ENCODE measurements around the gene RAB39B. TPM values are rescaled to one million over a fixed set of nuclear protein-coding genes. Genes with fewer than 3 reads are reported as not detected.

The RAB39B gene
- total and polyA plus RNA-seq, 2 donors: 4.2 to 8.1 TPM

DNA sequence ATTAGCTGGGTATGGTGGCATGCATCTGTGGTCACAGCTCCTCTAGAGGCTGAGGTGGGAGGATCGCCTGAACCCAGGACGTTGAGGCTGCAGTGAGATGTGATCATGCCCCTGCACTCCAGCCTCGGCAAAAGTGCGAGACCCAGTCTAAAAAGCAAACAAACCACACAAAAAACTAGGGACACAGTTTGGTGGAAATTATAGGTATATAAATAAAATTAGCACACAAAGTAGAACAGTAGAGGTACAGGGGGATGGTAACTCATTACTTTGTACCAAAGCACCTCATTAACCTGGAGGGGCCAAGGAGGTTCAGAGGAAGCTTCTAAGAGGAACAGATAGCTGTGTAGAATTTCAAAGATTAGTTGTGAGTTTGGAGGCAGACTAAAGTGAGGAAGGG, 42.9 kb downstream of the RAB39B start:
- no peak for DNase-seq (ENCODE audit: low read depth in 6 of 9, low spot score in 9 of 9)
- Histone ChIP-seq H3K27me3 (ENCODE audit: control insufficient read depth in 2 of 2, insufficient read depth in 1 of 2, low read length in 1 of 2) (no peaks in the 10 kb centered on the region), H3K4me1 (ENCODE audit: control insufficient read depth in 2 of 2, insufficient read depth in 2 of 2, low read length in 2 of 2) (peaks cover 3 to 8% of the 10 kb centered on the region in 2 donors), H3K9me3 (ENCODE audit: control insufficient read depth in 2 of 2, insufficient read depth in 1 of 2, low read length in 1 of 2) (peaks cover 0 to 2% of the 10 kb centered on the region in 2 donors), H3K36me3 (ENCODE audit: control insufficient read depth in 2 of 2, insufficient read depth in 2 of 2, low read length in 1 of 2) (peaks cover 8 to 12% of the 10 kb centered on the region in 2 donors), H3K4me3 (ENCODE audit: low read length in 2 of 2) (no peak overlapping the region), H3K27ac (ENCODE audit: low read depth in 1 of 2, low read length in 1 of 2) (no peak overlapping the region)
- 100% methylated on average over 4 of the region's 4 CpGs for WGBS

DNA sequence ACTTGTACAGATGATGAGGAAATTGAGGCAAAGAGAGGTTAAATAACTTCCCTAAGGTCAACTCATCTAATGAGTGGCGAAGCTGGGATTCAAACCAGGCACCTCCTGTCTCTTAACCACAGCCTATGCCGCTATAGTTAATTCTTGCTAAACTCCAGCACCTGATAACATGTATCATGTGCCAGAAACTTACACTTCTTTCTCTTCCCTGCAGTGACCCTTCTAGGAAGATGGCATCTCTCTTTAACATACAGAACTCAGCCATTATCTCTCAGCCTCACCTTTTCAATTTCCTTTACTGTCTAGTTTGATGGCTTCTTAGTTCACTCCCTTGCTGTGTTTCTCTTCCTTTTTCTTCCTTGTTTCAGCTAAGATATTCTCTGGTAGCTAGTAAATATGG, 45.5 kb downstream of the RAB39B start:
- Histone ChIP-seq H3K9me3 (ENCODE audit: control insufficient read depth in 2 of 2, insufficient read depth in 1 of 2, low read length in 1 of 2) (peaks cover 0 to 8% of the 10 kb centered on the region in 2 donors), H3K36me3 (ENCODE audit: control insufficient read depth in 2 of 2, insufficient read depth in 2 of 2, low read length in 1 of 2) (peaks cover 8 to 10% of the 10 kb centered on the region in 2 donors), H3K4me1 (ENCODE audit: control insufficient read depth in 2 of 2, insufficient read depth in 2 of 2, low read length in 2 of 2) (peaks cover 3 to 8% of the 10 kb centered on the region in 2 donors), H3K4me3 (ENCODE audit: low read length in 2 of 2) (no peak overlapping the region), H3K27me3 (ENCODE audit: control insufficient read depth in 2 of 2, insufficient read depth in 1 of 2, low read length in 1 of 2) (no peaks in the 10 kb centered on the region), H3K27ac (ENCODE audit: low read depth in 1 of 2, low read length in 1 of 2) (no peak overlapping the region)
- DNase-seq (ENCODE audit: low read depth in 6 of 9, low spot score in 9 of 9): no peak
- WGBS: 97% methylated on average over 2 of the region's 2 CpGs

GRCh38 chrX:155216940-155217440, 47.3 kb downstream of the RAB39B start:
- DNase-seq (ENCODE audit: low read depth in 6 of 9, low spot score in 9 of 9): peak in 3 of 9 donors; percentile 0 to 9 (median 1)
- H3K27ac ChIP-seq (ENCODE audit: low read depth in 1 of 2, low read length in 1 of 2): no peak overlapping the region
- peaks cover 3 to 8% of the 10 kb centered on the region in 2 donors for H3K4me1 ChIP-seq (ENCODE audit: control insufficient read depth in 2 of 2, insufficient read depth in 2 of 2, low read length in 2 of 2)
- peaks cover 5 to 8% of the 10 kb centered on the region in 2 donors for H3K36me3 ChIP-seq (ENCODE audit: control insufficient read depth in 2 of 2, insufficient read depth in 2 of 2, low read length in 1 of 2)
- WGBS: 23% methylated on average over 11 of the region's 11 CpGs
- H3K4me3 ChIP-seq (ENCODE audit: low read length in 2 of 2): peak overlapping the region; percentile 71 to 81
- peaks cover 0 to 8% of the 10 kb centered on the region in 2 donors for H3K9me3 ChIP-seq (ENCODE audit: control insufficient read depth in 2 of 2, insufficient read depth in 1 of 2, low read length in 1 of 2)
- H3K27me3 ChIP-seq (ENCODE audit: control insufficient read depth in 2 of 2, insufficient read depth in 1 of 2, low read length in 1 of 2): no peaks in the 10 kb centered on the region

DNA sequence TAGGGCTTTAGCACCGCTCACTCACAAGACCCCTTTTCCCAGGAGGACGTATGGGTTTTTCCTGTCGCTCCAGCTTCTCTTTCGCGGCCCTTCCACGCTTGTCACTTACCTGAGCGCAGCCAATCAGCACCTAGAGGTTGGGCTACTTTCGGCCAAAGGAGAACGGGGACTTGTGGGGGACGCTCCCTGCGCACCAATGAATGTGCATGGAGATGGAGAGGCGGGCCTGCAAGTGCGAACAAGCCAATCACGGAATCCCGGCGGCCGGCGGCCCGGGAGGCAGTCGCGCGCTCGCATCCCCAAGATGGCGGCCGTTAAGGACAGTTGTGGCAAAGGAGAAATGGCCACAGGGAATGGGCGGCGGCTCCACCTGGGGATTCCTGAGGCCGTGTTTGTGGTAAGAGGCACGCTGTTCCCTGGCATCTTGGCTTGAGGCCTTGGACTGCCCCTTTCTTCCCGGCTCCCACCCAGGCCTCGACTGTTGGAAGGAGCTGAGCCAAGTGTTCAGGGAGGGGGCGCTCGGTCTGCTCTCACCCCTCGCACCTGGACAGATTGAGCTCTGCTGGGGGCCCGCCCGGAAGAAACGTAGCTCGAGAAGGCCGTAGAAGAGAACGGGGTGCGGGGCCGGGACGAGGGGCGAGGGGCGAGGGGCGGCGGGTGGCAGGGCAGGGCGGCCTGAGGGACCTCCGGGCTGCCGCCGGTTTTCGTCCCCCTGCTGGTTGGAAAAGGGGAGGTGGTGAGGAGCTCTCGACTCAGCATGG, 47.9 kb downstream of the RAB39B start, which contains the start of gene VBP1:
Gene VBP1, plus strand, starts transcription at position 282 of the 761 bp plus-strand sequence. Its CDS starts 23 bp downstream, at position 305.
- H3K27me3 ChIP-seq (ENCODE audit: control insufficient read depth in 2 of 2, insufficient read depth in 1 of 2, low read length in 1 of 2): no peaks in the 10 kb centered on the region
- peaks cover under 1 to 6% of the 10 kb centered on the region in 2 donors for H3K36me3 ChIP-seq (ENCODE audit: control insufficient read depth in 2 of 2, insufficient read depth in 2 of 2, low read length in 1 of 2)
- DNase-seq (ENCODE audit: low read depth in 6 of 9, low spot score in 9 of 9): peak; percentile 53 to 93 (median 75)
- peak within 1 kb of the TSS; percentile 80 to 86 for H3K27ac ChIP-seq (ENCODE audit: low read depth in 1 of 2, low read length in 1 of 2)
- peak within 1 kb of the TSS; percentile 71 to 81 for H3K4me3 ChIP-seq (ENCODE audit: low read length in 2 of 2)
- under 1% methylated on average over 53 of the region's 53 CpGs for WGBS
- H3K9me3 ChIP-seq (ENCODE audit: control insufficient read depth in 2 of 2, insufficient read depth in 1 of 2, low read length in 1 of 2): peaks cover 0 to 8% of the 10 kb centered on the region in 2 donors
- H3K4me1 ChIP-seq (ENCODE audit: control insufficient read depth in 2 of 2, insufficient read depth in 2 of 2, low read length in 2 of 2): peaks cover 3 to 8% of the 10 kb centered on the region in 2 donors

GRCh38 chrX:155215443-155216178, 48.7 kb downstream of the RAB39B start:
- peak overlapping the region in 1 of 2 donors; percentile 70 for H3K27ac ChIP-seq (ENCODE audit: low read depth in 1 of 2, low read length in 1 of 2)
- H3K27me3 ChIP-seq (ENCODE audit: control insufficient read depth in 2 of 2, insufficient read depth in 1 of 2, low read length in 1 of 2): no peaks in the 10 kb centered on the region
- DNase-seq (ENCODE audit: low read depth in 6 of 9, low spot score in 9 of 9): peak in 2 of 9 donors; percentile 1 to 2
- WGBS: 42% methylated on average over 15 of the region's 15 CpGs
- peaks cover 0 to 8% of the 10 kb centered on the region in 2 donors for H3K9me3 ChIP-seq (ENCODE audit: control insufficient read depth in 2 of 2, insufficient read depth in 1 of 2, low read length in 1 of 2)
- H3K36me3 ChIP-seq (ENCODE audit: control insufficient read depth in 2 of 2, insufficient read depth in 2 of 2, low read length in 1 of 2): no peaks in the 10 kb centered on the region
- H3K4me3 ChIP-seq (ENCODE audit: low read length in 2 of 2): peak overlapping the region; percentile 71 to 81
- peaks cover 3 to 8% of the 10 kb centered on the region in 2 donors for H3K4me1 ChIP-seq (ENCODE audit: control insufficient read depth in 2 of 2, insufficient read depth in 2 of 2, low read length in 2 of 2)

- WGBS: 99% methylated on average over 4 of the region's 4 CpGs
- no peak for DNase-seq (ENCODE audit: low read depth in 6 of 9, low spot score in 9 of 9)
- Histone ChIP-seq H3K4me3 (ENCODE audit: low read length in 2 of 2) (no peak overlapping the region), H3K36me3 (ENCODE audit: control insufficient read depth in 2 of 2, insufficient read depth in 2 of 2, low read length in 1 of 2) (no peaks in the 10 kb centered on the region), H3K27ac (ENCODE audit: low read depth in 1 of 2, low read length in 1 of 2) (no peak overlapping the region), H3K27me3 (ENCODE audit: control insufficient read depth in 2 of 2, insufficient read depth in 1 of 2, low read length in 1 of 2) (no peaks in the 10 kb centered on the region), H3K4me1 (ENCODE audit: control insufficient read depth in 2 of 2, insufficient read depth in 2 of 2, low read length in 2 of 2) (peaks cover 3 to 8% of the 10 kb centered on the region in 2 donors), H3K9me3 (ENCODE audit: control insufficient read depth in 2 of 2, insufficient read depth in 1 of 2, low read length in 1 of 2) (peaks cover 0 to 8% of the 10 kb centered on the region in 2 donors)
These were observed 50.6 kb downstream of the RAB39B start for GRCh38 chrX:155213731-155214130.

GRCh38 chrX:155211208-155211607, 53.1 kb downstream of the RAB39B start:
- H3K4me3 ChIP-seq (ENCODE audit: low read length in 2 of 2): no peak overlapping the region
- H3K27me3 ChIP-seq (ENCODE audit: control insufficient read depth in 2 of 2, insufficient read depth in 1 of 2, low read length in 1 of 2): no peaks in the 10 kb centered on the region
- H3K9me3 ChIP-seq (ENCODE audit: control insufficient read depth in 2 of 2, insufficient read depth in 1 of 2, low read length in 1 of 2): peaks cover 0 to 5% of the 10 kb centered on the region in 2 donors
- DNase-seq (ENCODE audit: low read depth in 6 of 9, low spot score in 9 of 9): no peak
- no peaks in the 10 kb centered on the region for H3K4me1 ChIP-seq (ENCODE audit: control insufficient read depth in 2 of 2, insufficient read depth in 2 of 2, low read length in 2 of 2)
- H3K36me3 ChIP-seq (ENCODE audit: control insufficient read depth in 2 of 2, insufficient read depth in 2 of 2, low read length in 1 of 2): no peaks in the 10 kb centered on the region
- H3K27ac ChIP-seq (ENCODE audit: low read depth in 1 of 2, low read length in 1 of 2): no peak overlapping the region
- 98% methylated on average over 3 of the region's 3 CpGs for WGBS
